GM21515 (cell line): ENCODE results near the gene GALNT9.

Experiments
- ATAC-seq: cut with Tn5 transposase; IDR thresholded peaks from one replicate; pipeline ENCODE4 v1.9.1; 2021; ENCODE audit not compliant: unreplicated experiment

GALNT9 gene

GRCh38 chr12:132282031-132282949, 47.1 kb downstream of the GALNT9 start:
- no peak for ATAC-seq

- ATAC-seq: no peak
Observed at GRCh38 chr12:132281038-132281437, 48.4 kb downstream of the GALNT9 start.

- no peak for ATAC-seq
Observed at GRCh38 chr12:132280406-132280805, 49.0 kb downstream of the GALNT9 start.

- ATAC-seq: no peak
Observed at GRCh38 chr12:132279930-132280329, 49.5 kb downstream of the GALNT9 start.

- no peak for ATAC-seq
Observed at GRCh38 chr12:132279184-132279889, 50.1 kb downstream of the GALNT9 start.

- no peak for ATAC-seq
Observed at GRCh38 chr12:132278401-132279183, 50.8 kb downstream of the GALNT9 start.

GRCh38 chr12:132277949-132278348, 51.4 kb downstream of the GALNT9 start:
- no peak for ATAC-seq

- no peak for ATAC-seq
Observed at GRCh38 chr12:132277374-132277941, 51.9 kb downstream of the GALNT9 start.

GRCh38 chr12:132276827-132277373, 52.5 kb downstream of the GALNT9 start:
- ATAC-seq: no peak

- ATAC-seq: no peak
Observed at GRCh38 chr12:132276066-132276826, 53.1 kb downstream of the GALNT9 start.

- no peak for ATAC-seq
Observed at GRCh38 chr12:132275631-132276030, 53.8 kb downstream of the GALNT9 start.

- ATAC-seq: no peak
Observed at GRCh38 chr12:132275110-132275531, 54.3 kb downstream of the GALNT9 start.

GRCh38 chr12:132273992-132274334, 55.4 kb downstream of the GALNT9 start:
- ATAC-seq: no peak

GRCh38 chr12:132272711-132273110, 56.7 kb downstream of the GALNT9 start:
- no peak for ATAC-seq

GRCh38 chr12:132271755-132272092, 57.7 kb downstream of the GALNT9 start:
- no peak for ATAC-seq

GRCh38 chr12:132270969-132271754, 58.2 kb downstream of the GALNT9 start:
- no peak for ATAC-seq

GRCh38 chr12:132270516-132270915, 58.9 kb downstream of the GALNT9 start:
- no peak for ATAC-seq

GRCh38 chr12:132269271-132269968, 60.0 kb downstream of the GALNT9 start:
- no peak for ATAC-seq

GRCh38 chr12:132268674-132269073, 60.7 kb downstream of the GALNT9 start:
- ATAC-seq: no peak
